Ureter (tissue), 1 donor: ENCODE measurements around the gene SCGB1D2. TPM values are rescaled to one million over a fixed set of nuclear protein-coding genes. Genes with fewer than 3 reads are reported as not detected.
"Not testable (repeated sequence)": the region's sequence is repeated elsewhere in the genome, so short reads cannot be mapped to it uniquely, and the experiment has no call there.

Experiments
- DNase-seq: peaks from one replicate; pipeline ENCODE4 v3.0.0-alpha.2; 2020; ENCODE audit warnings: low spot score
- total RNA-seq: library from RNA; stranded (reverse); gene quantifications from one replicate; pipeline ENCODE4 v1.2.4, GENCODE V29; 2023
- donor health status: DM: yes; HTN: yes; CAD: no.

Gene SCGB1D2
- total RNA-seq, result not detected

GRCh38 chr11:62242021-62242420 lies at the start of gene SCGB1D2:
TSS of gene SCGB1D2 (plus strand) at chr11:62242239. CDS start at chr11:62242308, 69 bp downstream.
- DNase-seq, result peak; percentile 67

- DNase-seq, result no peak
Observed at GRCh38 chr11:62193952-62194351, 48.1 kb upstream of the SCGB1D2 start.

- not testable (repeated sequence) for DNase-seq
Observed at GRCh38 chr11:62195010-62195409, 47.0 kb upstream of the SCGB1D2 start.

GRCh38 chr11:62195945-62196344 lies 46.1 kb upstream of the SCGB1D2 start:
- no peak for DNase-seq

GRCh38 chr11:62197400-62197799 lies 44.6 kb upstream of the SCGB1D2 start:
- not testable (repeated sequence) for DNase-seq

GRCh38 chr11:62201376-62201775 lies 40.7 kb upstream of the SCGB1D2 start:
- DNase-seq, result no peak

- no peak for DNase-seq
Observed at GRCh38 chr11:62202910-62203309, 39.1 kb upstream of the SCGB1D2 start.

- DNase-seq, result no peak
Observed at GRCh38 chr11:62204430-62204829, 37.6 kb upstream of the SCGB1D2 start.

GRCh38 chr11:62205441-62205840 lies 36.6 kb upstream of the SCGB1D2 start:
- DNase-seq, result no peak

- not testable (repeated sequence) for DNase-seq
Observed at GRCh38 chr11:62206276-62207066, 35.6 kb upstream of the SCGB1D2 start.

- no peak for DNase-seq
Observed at GRCh38 chr11:62208785-62209144, 33.3 kb upstream of the SCGB1D2 start.

GRCh38 chr11:62217191-62217748 lies 24.8 kb upstream of the SCGB1D2 start:
- DNase-seq, result no peak

- no peak for DNase-seq
Observed at GRCh38 chr11:62221498-62221897, 20.5 kb upstream of the SCGB1D2 start.

GRCh38 chr11:62223095-62223494 lies 18.9 kb upstream of the SCGB1D2 start:
- no peak for DNase-seq

- DNase-seq, result no peak
Observed at GRCh38 chr11:62233730-62234129, 8.3 kb upstream of the SCGB1D2 start.

- no peak for DNase-seq
Observed at GRCh38 chr11:62236187-62236586, 5.9 kb upstream of the SCGB1D2 start.

GRCh38 chr11:62237499-62237898 lies 4.5 kb upstream of the SCGB1D2 start:
- no peak for DNase-seq

- no peak for DNase-seq
Observed at GRCh38 chr11:62238151-62238550, 3.9 kb upstream of the SCGB1D2 start.

GRCh38 chr11:62241095-62241494 lies 944 bp upstream of the SCGB1D2 start:
- no peak for DNase-seq

- no peak for DNase-seq
Observed at GRCh38 chr11:62245271-62245753, 3.3 kb downstream of the SCGB1D2 start.

GRCh38 chr11:62251698-62252097 lies 9.7 kb downstream of the SCGB1D2 start:
- no peak for DNase-seq

GRCh38 chr11:62253999-62254542 lies 12.0 kb downstream of the SCGB1D2 start:
- no peak for DNase-seq

- DNase-seq, result no peak
Observed at GRCh38 chr11:62256281-62256680, 14.2 kb downstream of the SCGB1D2 start.
